GM15510 (cell line): ENCODE results near the gene RNASE4.

ENCODE experiments used
- POLR2A ChIP-seq: IDR thresholded peaks from 3 replicates; pipeline ENCODE4 v1.6.1; 2011; ENCODE audit warnings: borderline replicate concordance; ENCODE audit not compliant: insufficient read length; ENCODE audit errors: extremely low read depth

Gene RNASE4

DNA sequence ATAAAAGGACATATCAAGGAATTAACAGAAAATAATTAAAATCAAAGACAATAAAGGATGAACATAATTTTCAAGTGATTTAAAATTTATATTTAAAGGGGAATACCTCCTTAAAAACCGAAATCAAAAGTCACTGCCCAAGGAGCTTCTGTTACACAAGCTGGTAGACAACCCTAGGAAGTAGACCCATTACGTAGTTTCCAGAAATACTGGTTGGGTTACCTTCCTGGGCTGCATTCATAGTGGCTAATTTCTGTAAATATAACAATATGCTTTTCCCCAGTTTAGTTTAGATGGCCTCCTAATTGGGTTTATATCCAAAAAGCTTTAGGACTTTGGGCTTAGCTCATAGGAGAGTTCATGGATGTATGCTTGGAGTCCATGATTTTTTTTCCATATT lies 59.2 kb downstream of the RNASE4 start:
- no peak for TF ChIP-seq POLR2A

DNA sequence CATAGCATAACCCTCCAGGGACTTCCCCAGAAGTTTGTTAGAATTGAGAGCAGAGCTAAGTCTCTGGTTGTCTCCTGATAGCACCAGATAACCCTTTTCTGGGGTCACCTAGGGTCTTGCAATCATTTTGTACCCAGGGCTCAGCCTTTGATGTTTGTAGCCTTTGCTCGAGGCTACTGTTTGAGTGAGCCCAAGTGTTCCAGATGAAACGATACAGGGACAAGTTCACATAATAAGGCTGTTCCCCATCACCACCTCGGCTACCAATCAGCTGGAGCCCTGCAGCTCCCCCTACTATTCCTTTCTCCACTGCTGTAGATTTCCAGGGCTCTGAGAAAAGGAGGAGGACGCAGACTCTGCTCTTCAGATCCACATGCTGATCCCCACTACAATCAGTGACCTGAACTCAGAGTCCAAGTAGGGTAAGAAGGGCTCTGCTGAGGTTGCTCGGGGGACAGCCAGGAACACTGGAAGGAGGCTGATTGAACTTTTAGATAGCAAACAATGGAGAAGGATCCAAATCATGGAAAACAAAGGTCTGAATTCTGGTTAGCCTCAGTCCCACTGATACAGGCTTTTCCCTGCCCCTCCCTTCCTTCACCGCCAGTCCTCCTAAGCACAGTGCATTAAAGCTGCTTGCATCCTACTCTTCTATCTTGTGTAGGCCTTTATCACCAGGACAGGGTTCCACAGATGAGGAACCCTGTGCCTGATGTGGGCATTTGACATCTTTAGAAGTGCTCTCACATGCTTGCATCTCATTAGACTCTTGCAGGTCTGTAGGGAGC lies 61.4 kb downstream of the RNASE4 start, which contains the start of gene EDDM3A:
Gene EDDM3A (plus strand): TSS at position 317 of the 788 bp plus-strand sequence. CDS start 1,694 bp downstream, outside the sequence.
- TF ChIP-seq POLR2A, result no peak

DNA sequence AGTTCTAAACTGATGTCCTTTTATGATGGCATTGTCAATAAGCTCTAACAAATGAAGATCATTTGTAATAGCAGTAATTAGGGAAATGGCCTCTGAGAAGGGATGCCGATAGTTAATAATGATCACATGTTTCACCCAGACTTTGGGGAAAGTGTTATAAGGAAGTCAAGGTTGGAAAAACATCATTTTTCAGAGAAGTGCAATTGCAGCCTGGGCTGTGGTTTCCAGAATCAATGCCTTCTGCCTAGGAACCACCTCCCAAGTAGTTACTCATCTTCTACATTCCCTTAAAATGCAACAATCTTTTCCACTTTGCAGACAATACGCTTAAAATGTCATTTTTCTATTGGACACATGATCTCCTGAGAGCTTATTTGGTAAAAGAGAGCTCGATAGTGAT lies 62.2 kb downstream of the RNASE4 start:
- TF ChIP-seq POLR2A, result no peak

DNA sequence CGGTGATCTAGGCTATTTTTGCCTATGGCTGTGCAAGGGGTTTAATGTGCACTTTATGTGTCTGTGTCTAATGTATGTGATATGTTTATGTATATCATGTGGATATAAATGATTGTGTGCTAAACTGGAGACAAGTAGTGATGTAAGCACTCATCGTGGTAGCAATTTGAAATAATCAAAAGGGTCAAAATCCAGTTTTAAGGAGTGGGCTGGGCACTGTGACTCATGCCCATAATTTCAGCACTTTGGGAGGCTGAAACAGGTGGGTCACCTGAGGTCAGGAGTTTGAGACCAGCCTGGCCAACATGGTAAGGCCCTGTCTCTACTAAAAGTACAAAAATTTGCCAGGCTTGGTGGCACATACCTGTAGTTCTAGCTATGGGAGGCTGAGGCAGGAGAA lies 64.1 kb downstream of the RNASE4 start:
- TF ChIP-seq POLR2A, result no peak

DNA sequence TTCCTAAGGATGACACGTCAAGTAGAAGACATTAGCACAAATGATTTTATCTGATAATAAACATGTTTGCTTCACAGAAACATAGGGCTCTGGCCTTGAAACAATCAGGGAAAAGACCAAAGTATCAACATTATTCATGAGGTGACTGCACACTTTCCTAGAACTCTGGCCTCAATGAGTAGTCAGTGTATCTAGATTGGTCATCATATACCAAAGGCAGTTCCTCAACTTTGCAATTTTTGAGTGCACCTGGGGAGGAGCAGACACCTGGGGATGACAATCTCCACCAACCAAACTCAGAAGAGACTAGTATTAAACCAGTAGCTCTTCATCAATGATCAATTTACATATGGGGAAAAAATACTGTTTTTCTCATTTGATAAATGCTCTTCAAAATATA lies 65.8 kb downstream of the RNASE4 start:
- TF ChIP-seq POLR2A, result no peak
